GM19468 (cell line): ENCODE data around the gene PHEX.
"Not testable (repeated sequence)": the region's sequence is repeated elsewhere in the genome, so short reads cannot be mapped to it uniquely, and the experiment has no call there.

ENCODE experiments used
- ATAC-seq: cut with Tn5 transposase; IDR thresholded peaks from one replicate; pipeline ENCODE4 v1.9.1; 2021; ENCODE audit warnings: mild to moderate bottlenecking, moderate library complexity, moderate number of reproducible peaks; ENCODE audit not compliant: unreplicated experiment; ENCODE audit errors: extremely low read depth

Gene PHEX

DNA sequence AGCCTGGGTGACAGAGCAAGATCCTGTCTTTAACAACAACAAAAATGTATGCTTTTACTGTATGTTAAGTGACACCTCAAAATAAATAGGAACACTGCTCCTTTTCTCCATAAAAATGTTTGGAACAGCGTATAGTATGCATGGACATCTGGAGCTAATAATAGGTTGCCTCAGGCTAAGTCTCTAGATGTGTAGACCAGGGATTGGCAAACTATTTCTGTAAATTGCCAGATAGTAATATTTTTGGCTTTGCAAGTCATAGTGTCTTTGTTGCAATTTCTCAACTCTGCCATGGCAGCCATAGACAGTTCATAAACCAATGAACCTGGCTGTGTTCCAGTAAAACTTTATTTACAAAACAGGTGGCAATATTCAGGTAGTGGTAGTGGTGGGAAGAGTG lies 164.0 kb downstream of the PHEX start:
- ATAC-seq, result no peak

DNA sequence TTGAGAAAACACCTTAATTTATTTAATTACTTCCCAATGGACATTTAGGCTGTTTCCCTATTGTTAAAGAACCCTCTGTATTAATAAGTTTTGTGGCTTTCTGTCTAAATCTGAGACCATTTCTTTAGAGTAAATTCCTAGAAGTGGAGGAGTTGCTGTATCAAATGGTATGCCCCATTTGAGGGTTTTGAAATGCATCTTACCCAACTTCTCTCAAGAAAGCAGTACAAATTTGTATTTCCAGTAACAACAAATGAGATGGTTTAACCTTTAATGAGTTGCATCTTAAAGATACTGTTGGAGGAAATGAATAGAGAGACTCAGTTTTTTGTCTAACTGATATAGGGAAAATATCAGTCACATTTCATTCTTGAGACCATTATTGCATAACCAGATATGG lies 170.1 kb downstream of the PHEX start:
- ATAC-seq, result no peak

DNA sequence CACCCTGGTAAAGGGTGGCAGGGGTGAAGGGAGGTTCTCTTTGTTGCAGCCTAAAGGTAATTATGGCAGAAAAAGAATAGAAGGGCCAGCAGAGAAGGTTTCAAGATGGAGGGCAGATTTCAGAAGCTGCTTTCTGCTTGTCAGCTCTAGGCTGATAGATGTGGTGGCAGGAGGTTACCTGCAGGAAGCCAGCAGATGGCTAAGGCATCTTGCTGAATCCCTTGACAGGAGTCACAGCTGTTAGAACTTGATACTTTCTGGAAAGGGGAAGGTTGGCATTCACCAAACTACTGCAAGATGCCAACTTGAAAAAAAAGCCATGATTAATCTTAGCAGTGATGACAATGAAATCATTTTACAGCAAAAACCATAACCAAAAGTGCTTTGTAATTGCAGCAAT lies 171.1 kb downstream of the PHEX start:
- ATAC-seq, result no peak

DNA sequence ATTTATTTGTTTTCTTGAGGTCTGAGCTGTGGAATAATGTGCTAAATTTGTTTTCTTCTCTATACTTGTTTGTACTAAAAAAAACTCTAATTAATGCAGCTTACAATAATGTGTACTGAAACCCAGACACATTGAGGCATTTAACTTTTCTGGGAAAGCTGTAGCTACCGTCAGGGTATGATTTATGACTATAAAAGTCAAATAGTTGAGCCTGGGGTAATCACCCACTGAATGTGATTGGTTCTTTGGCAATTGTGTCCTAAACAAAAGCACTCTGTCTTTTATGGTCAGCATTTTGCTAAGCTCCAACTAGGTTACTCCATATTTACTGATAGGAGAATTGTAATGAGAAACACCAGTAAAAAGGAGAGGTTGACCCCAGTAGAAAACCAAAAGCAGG lies 174.7 kb downstream of the PHEX start:
- ATAC-seq, result no peak

DNA sequence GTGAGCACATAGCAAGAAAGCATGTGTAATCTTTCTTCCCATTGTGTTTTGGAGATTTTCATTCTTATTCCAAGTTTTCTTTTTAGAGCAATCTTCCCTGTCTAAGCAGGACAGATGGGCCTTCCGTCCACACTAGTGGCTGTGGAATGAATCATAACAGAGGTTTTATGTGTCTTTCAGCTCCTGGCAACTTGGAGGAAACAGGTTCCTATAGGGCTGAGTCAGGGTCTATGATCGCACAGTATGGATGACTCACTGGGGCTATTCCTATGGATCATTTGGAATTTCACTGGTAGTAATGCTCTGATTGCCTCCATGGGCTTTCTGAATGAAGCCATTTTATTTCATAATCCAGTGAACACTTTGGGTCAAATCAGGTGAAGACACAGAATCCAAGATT lies 188.8 kb downstream of the PHEX start:
- no peak for ATAC-seq

DNA sequence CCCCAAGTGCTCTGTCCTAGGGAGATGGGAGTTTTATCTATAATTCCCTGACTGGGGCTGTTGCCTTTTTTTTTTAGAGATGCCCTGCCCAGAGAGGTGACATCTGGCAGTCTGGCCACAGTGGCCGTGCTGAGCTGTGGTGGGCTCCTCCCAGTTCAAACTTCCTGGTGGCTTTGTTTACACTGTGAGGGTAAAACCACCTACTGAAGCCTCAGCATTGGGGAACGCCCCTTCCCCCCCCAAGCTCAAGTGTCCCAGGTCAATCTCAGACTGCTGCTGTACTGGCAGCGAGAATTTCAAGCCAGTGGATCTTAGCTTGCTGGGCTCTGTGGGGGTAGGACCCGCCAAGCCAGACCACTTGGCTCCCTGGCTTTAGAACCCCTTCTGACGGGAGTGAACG lies 202.3 kb downstream of the PHEX start:
- no peak for ATAC-seq

DNA sequence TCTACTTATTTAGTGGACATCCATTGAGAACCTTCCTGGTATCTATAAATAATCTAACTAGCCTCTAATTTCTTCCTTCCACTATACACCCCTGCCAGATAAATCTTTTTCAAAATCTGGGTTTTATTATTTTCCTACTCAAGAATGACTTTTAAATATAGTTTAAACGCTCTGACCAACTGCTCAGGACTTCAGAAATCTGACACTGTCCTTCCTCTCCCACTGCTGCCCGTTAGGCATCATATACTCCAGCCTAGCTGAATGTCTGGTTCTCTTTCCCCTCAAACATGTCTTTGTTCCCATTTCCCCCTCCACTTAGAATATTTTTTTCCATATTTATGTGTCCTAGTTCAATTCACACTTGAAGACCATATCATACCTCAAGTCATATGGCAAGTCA lies 205.4 kb downstream of the PHEX start:
- no peak for ATAC-seq

DNA sequence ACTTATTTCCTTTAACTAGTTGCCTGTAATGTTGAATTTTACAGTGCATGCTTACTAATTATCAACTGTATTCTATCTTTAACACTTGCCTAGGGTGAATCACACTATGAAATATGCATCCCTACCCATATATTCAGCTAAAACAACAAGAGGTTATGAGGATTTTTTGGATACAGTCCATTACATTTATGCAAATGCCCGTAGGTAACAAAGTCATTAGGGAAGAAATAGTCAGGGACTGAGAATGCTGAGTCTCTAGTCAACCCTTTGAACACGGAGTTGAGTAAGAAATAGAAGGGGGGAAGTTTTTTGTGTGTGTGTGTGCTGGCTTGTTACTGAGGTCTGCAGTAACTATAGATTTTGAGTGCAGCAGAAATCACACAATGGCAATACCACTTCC lies 214.5 kb downstream of the PHEX start:
- ATAC-seq, result no peak

DNA sequence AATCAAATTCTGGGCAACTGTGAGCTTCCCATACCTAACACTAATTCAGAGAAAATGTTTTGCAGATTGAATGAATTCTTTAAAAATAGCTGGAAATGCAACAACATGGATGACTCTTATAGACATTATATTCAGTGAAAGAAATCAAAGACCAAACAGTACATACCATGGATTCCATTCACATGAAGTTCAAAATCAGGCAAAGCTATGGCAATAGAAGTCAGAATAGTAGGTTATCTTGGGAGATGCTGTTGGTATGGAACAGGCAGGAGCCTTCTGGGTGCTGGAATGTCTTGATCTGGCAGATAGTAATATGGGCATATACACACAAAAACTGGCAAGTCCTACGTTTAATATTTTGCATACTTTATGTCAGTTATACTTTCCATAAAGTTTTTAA lies 215.0 kb downstream of the PHEX start:
- ATAC-seq, result no peak

DNA sequence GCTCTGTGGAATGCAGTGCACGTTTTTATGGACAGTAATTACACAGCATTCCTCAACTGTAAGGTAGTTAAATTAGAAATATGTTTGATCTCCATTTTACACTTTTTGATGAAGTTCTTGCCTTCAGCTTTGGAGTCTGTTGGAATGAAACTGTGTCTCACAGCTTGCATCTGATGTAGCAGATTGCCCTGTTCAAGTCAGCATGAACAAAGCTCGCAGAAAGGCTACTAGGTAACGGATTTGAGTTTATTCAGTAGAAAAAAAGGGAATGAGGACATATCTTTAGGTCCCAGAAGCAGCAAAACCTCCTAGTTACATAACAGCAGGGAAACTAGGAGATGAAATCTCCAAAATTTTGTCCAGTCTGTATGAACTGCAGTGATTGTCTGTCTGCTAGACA lies 216.3 kb downstream of the PHEX start:
- ATAC-seq, result no peak

DNA sequence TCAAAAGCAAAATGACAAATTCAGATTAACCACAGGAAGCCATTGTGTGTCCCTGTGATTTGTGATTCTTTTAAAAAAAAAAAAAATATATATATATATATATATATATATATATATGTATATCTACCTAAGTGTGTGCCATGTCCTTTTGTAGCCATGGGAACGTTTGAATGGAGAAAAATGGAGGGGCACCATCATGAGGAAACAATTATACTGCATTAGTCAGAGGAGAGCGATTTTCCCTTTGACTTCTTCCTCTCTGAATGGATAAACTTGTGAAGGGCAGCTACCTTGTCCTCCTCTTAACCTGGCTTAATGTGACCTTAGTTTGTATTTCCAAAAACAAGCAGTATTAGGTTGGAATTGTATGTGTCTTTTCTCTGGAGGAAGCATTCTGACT lies 217.2 kb downstream of the PHEX start:
- ATAC-seq, result no peak

DNA sequence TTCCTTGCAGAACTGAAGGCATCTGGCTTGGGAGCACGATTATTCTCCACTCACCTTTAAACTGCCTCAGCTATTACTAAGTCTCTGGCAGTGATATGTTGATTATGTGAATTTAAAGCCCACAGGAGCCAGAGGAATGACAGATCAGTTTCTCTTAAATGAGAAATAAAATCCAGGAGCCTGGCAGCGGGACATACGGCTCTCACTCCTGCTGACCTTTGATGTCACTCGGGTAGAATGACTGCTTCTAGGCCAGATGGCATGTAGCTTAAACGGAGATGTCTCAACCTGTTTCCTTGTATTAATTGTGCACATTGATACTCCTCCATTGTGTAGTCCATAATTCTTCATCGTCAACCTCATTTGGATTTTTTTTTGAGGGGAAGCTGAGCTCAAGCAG lies 236.6 kb downstream of the PHEX start:
- ATAC-seq, result no peak

DNA sequence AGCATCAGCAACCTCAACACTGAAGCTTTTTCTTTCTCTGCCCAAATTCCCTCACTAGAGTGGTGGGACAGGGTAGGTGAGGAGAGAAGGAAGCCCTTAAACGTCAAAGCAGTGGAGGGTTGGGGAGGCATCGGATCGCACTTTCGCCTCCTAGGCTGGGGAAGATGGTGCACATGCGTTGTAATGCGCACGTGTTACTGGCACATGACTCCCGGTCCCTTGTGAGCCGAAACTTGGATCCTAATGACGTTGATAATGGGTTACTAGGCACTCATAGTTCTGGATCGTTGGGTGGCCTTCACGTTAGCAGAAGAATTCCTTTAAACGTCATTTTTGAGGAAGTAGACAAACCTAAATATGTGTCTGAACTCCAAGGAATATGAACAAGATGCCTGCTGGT lies 240.5 kb downstream of the PHEX start, which contains the start of gene CBLL2:
TSS of gene CBLL2 (plus strand) at position 301 of the 400 bp plus-strand sequence. CDS start at position 380, 79 bp downstream.
- ATAC-seq, result no peak

DNA sequence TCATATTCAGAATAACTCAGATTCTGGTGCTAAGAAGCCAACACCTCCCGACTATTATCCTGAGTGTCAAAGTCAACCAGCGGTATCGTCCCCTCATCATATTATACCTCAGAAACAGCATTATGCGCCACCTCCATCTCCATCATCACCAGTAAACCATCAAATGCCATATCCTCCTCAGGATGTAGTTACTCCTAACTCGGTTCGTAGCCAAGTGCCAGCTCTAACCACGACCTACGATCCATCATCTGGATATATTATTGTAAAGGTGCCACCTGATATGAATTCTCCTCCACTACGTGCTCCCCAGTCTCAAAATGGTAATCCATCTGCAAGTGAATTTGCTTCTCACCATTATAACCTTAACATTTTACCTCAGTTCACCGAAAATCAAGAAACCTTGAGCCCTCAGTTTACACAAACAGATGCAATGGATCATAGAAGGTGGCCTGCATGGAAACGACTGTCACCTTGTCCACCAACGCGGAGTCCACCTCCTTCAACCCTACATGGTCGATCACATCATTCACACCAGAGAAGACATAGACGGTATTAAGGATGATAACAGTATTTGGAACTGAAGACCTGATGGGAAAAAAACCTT lies 241.7 kb downstream of the PHEX start:
- ATAC-seq, result no peak

DNA sequence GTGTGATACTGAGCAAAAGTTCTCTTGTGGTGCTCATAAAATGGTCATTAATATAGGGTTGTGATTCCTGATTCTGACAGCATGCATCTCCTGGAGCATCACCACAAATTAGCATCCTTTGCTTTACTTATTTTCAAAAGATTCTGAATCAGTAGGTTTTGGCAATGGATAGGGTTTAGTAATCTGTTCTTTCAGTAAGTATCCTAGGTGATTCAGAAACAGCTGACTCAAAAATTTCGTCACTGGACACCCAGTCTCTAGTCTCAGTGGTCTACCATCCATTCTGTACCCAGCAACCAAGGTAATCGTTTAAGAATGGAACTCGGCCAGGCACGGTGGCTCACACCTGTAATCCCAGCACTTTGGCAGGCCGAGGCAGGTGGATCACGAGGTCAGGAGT lies 244.7 kb downstream of the PHEX start:
- no peak for ATAC-seq

DNA sequence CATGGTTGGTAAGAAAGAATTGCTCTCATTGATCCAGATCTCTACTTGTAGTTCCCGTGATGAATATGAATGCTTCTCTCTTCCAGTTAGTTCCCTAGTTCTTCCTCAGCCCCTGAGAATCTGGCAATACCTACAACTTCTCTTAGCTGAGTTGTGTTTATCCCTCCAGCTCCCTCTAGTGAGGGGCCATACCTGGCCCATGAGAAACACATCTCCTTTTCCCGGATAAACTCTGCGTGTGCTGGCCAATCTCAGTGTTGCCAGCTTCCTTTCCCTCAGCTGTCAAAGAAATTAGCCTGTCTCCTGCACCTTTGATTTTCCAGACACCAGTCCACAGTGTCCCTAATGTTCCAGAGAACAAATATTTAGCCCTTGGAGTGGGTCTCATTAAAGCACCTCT lies 246.2 kb downstream of the PHEX start:
- no peak for ATAC-seq

DNA sequence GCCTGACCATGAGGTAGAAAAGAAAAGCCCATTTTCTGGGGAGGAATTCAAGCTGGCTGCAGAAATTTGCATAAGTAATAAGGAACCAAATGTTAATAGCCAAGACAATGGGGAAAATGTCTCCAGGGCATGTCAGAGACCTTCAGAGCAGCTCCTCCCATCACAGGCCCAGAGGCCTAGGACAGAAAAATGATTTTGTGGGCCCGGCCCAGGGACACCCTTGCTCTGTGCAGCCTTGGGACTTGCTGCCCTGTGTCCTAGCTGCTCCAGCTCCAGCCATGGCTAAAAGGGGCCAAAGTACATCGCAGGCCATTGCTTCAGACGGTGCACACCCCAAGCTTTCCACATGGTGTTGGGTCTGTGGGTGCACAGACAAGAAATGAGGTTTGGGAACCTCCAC lies 257.1 kb downstream of the PHEX start:
- not testable (repeated sequence) for ATAC-seq

DNA sequence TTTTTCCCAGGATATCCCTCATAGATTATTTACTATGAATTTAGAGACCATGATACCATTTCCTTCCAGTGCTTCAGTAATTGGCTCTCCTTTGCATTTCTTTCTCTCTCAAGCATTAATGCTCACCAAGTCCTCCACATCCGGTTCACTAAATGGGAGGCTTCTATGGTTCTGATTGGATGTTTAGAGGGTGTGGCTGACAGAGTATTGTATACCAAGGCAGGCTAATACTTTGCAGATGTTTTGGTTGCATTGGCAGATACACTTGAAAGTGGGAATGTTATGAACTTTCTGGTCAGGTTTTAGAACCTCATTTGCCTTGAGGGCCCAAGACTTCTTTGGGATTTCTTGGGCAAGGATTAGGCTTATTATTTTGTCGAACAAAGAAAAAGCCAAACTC lies 264.7 kb downstream of the PHEX start:
- ATAC-seq, result no peak

DNA sequence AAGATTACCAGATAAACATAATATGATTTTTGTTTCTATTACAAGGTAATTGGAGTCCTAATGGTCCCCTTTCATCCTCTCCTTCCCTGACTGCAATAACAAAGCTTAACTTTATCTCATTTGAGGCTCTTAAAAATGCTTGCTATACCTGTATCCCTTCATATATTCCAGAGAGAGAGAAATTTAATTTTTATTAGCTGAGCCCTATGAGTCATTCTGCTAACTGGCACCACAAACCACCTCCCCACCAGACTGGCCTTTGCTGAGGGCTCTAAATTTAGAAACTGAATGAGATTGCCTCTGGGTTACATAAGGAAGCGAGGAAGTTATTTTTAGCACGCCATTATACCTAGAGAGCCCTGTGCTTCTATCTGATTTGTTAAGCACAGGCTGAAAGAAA lies 268.0 kb downstream of the PHEX start:
- no peak for ATAC-seq
